K562 (cell line): Measurements from ENCODE around the gene SEMA4G. TPM values are rescaled to one million over a fixed set of nuclear protein-coding genes. Genes with fewer than 3 reads are reported as not detected.
A peak's percentile ranks its signal among the peaks of the same experiment; 100 is the strongest.

Source experiments
- ATAC-seq: fragments of 200-7000 bp; cut with Tn5 transposase; 3 replicates; pipeline ENCODE4 v1.9.1; 2020; ENCODE audit warnings: moderate library complexity
- BruUV-seq: library from RNA; stranded (reverse); fragments of 400-500 nt; replicated peaks from 2 replicates; lab custom pipeline; 2021; lab: Mats Ljungman, UMichigan
- CTCF ChIA-PET: fragments of 300-600 bp; formaldehyde crosslinking; extraction: SDS; loops from one replicate; lab custom pipeline; 2021; ENCODE audit warnings: low intra/inter-chr PET ratio; lab: Yijun Ruan, JAX
- POLR2A ChIA-PET: fragments of 300-600, 350-650 bp; sonication (Branson Sonifier 250); formaldehyde crosslinking; extraction: SDS; loops from one replicate; lab custom pipeline; 2021; ENCODE audit warnings: antibody characterized with exemption, inconsistent platforms; lab: Yijun Ruan, JAX
- DNase-seq, 4 experiments: peaks; one replicate each; pipeline versions ENCODE4 v3.0.0 to v3.0.0-alpha.2; 2011 to 2018; ENCODE audit warnings: low spot score in 3 of 4, mixed read lengths in 3 of 4; ENCODE audit errors: extremely low read depth in 1 of 4
- FAIRE-seq: peaks from 2 replicates; lab custom pipeline; 2011; peaks lifted over from hg19 to GRCh38; lab: Jason Lieb, UNC
- H2AFZ ChIP-seq: 2 replicates; pipeline ENCODE4 v1.6.0; 2011; ENCODE audit warnings: low read depth, low read length, control low read depth, inconsistent platforms
- H3K27ac ChIP-seq: fragments of 200-600 bp; 3 replicates; pipeline ENCODE4 v1.8.0; 2011; ENCODE audit warnings: low read depth, mild to moderate bottlenecking, control low read depth, inconsistent platforms, low read length, moderate library complexity, mixed read lengths; ENCODE audit errors: extremely low read depth
- H3K27me3 ChIP-seq, 2 experiments: fragments of 300-600 bp in 1 of 2; 2 replicates in 1 of 2; 3 replicates in 1 of 2; pipeline versions ENCODE4 v1.6.0 to v1.8.0; 2011; ENCODE audit warnings: inconsistent platforms in 2 of 2, low read length in 2 of 2, mild to moderate bottlenecking in 1 of 2, mixed read lengths in 1 of 2, moderate library complexity in 1 of 2; ENCODE audit not compliant: control insufficient read depth in 2 of 2, insufficient read depth in 2 of 2
- H3K36me3 ChIP-seq: fragments of 300-600 bp; 3 replicates; pipeline ENCODE4 v1.8.0; 2011; ENCODE audit warnings: mild to moderate bottlenecking, low read length, inconsistent platforms; ENCODE audit not compliant: control insufficient read depth, insufficient read depth
- H3K4me1 ChIP-seq, 2 experiments: fragments of 200-600 bp in 1 of 2; replicated peaks in 1 of 2; 2 replicates in 1 of 2; 3 replicates in 1 of 2; pipeline versions ENCODE4 v1.5.1 to v1.8.0; 2011; ENCODE audit warnings: inconsistent platforms in 2 of 2, low read length in 2 of 2, mild to moderate bottlenecking in 1 of 2, mixed read lengths in 1 of 2, moderate library complexity in 1 of 2; ENCODE audit not compliant: control insufficient read depth in 2 of 2, insufficient read depth in 2 of 2
- H3K4me2 ChIP-seq: 2 replicates; pipeline ENCODE4 v1.6.1; 2011; ENCODE audit warnings: low read length, control low read depth, inconsistent platforms, mixed read lengths; ENCODE audit not compliant: insufficient read depth
- H3K4me3 ChIP-seq: fragments of 200-600 bp; sonication (generic), shearing (Covaris generic); 2 replicates; pipeline ENCODE4 v1.5.1; 2016; ENCODE audit warnings: control low read depth, inconsistent platforms
- H3K79me2 ChIP-seq: fragments of 200-600 bp; 3 replicates; pipeline ENCODE4 v1.8.0; 2011; ENCODE audit warnings: low read length, inconsistent platforms; ENCODE audit not compliant: control insufficient read depth, insufficient read depth
- H3K9ac ChIP-seq, 2 experiments: 2 replicates each; pipeline versions ENCODE4 v1.6.0 to v1.6.1; 2011; ENCODE audit warnings: low read depth in 2 of 2, low read length in 2 of 2, control low read depth in 1 of 2, inconsistent platforms in 1 of 2, mild to moderate bottlenecking in 1 of 2, mixed read lengths in 1 of 2; ENCODE audit not compliant: insufficient read depth in 1 of 2
- H3K9me1 ChIP-seq: one replicate; pipeline ENCODE4 v1.6.0; 2011; ENCODE audit warnings: inconsistent platforms, mild to moderate bottlenecking, low read length, moderate library complexity; ENCODE audit not compliant: control insufficient read depth, insufficient read depth
- H3K9me3 ChIP-seq: replicated peaks from 2 replicates; pipeline ENCODE4 v1.5.1; 2011; ENCODE audit warnings: low read depth, low read length, inconsistent platforms; ENCODE audit not compliant: control insufficient read depth, insufficient read depth
- H4K20me1 ChIP-seq: replicated peaks from 2 replicates; pipeline ENCODE4 v1.6.1; 2011; ENCODE audit warnings: low read length, inconsistent platforms, mixed read lengths; ENCODE audit not compliant: control insufficient read depth, insufficient read depth
- CBFB ChIP-seq: sonication (generic); formaldehyde crosslinking; IDR thresholded peaks from 2 replicates; pipeline ENCODE4 v1.4.0; 2020; ENCODE audit warnings: mild to moderate bottlenecking, missing genetic modification reagents
- CSDE1 ChIP-seq, 2 experiments: fragments of 450-650 bp; IDR thresholded peaks; 2 replicates each; pipeline ENCODE4 v1.6.1; 2016; ENCODE audit warnings: mild to moderate bottlenecking in 1 of 2
- EP300 ChIP-seq: IDR thresholded peaks from 2 replicates; pipeline ENCODE4 v1.6.1; 2012; ENCODE audit warnings: low read length, improper control_type of control experiment
- HOXB6 ChIP-seq: fragments of 250-450 bp; sonication (Bioruptor Pico); IDR thresholded peaks from 2 replicates; pipeline ENCODE4 v1.5.1; 2022; ENCODE audit warnings: mild to moderate bottlenecking, borderline replicate concordance
- SRF ChIP-seq, 2 experiments: fragments of 250-450, 450-650 bp in 1 of 2; sonication (Bioruptor Pico) in 1 of 2; sonication (generic) in 1 of 2; formaldehyde crosslinking; IDR thresholded peaks; 2 replicates each; pipeline versions ENCODE4 v1.5.0 to v1.5.1; 2020 to 2022; ENCODE audit warnings: mild to moderate bottlenecking in 1 of 2, missing genetic modification reagents in 1 of 2
- ZNF174 ChIP-seq: fragments of 250-450 bp; sonication (Bioruptor Pico); IDR thresholded peaks from 2 replicates; pipeline ENCODE4 v1.4.0; 2020; ENCODE audit warnings: mild to moderate bottlenecking
- WGBS: fragments of 100-300 bp; shearing (Covaris generic); methylation state at CpG from one replicate; pipeline ENCODE4 v1.1.6; 2016; ENCODE audit warnings: low coverage, mixed read lengths; ENCODE audit not compliant: insufficient coverage; ENCODE audit errors: missing lambda C conversion rate; 5-methylcytosine and 5-hydroxymethylcytosine counted together
- in situ Hi-C: fragments of 300-500 bp; cut with MboI; formaldehyde crosslinking; loops from 4 replicates; pipeline ENCODE4 v1.15.0; 2018; ENCODE audit warnings: inconsistent platforms, mixed read lengths
- intact Hi-C: fragments of 100-400 bp; cut with micrococcal nuclease; formaldehyde crosslinking; loops from 2 replicates; pipeline ENCODE4 v1.14.2; 2022
- polyA plus RNA-seq, 8 experiments: library from polyadenylated mRNA; depleted of rRNA in 4 of 8; stranded (reverse) in 5 of 8; unstranded in 3 of 8; fragments of >200 nt; fragmentation: Nextera tagmentation in 2 of 8; fragmentation: Illumina TruSeq in 1 of 8; extraction: Ambion mirVana in 2 of 8; extraction: Trizol in 1 of 8; gene quantifications; 2 replicates each; pipeline versions ENCODE4 v1.2.1 to v1.2.3, GENCODE V29; 2011 to 2014; ENCODE audit warnings: inconsistent platforms in 1 of 8, missing spikeins in 1 of 8
- total RNA-seq, 7 experiments: library from RNA; depleted of rRNA in 6 of 7; stranded (reverse); fragments of >200 nt in 6 of 7; fragmentation: Illumina TruSeq in 2 of 7; extraction: Trizol in 2 of 7; gene quantifications; 2 replicates each; pipeline versions ENCODE4 v1.2.1 to v1.2.3, GENCODE V29; 2011 to 2021; ENCODE audit warnings: low replicate concordance in 1 of 7
- TF ChIP-seq, protein P1 (sequence below): fragments of 200-800 bp; sonication (Bioruptor generic); IDR thresholded peaks from 2 replicates; pipeline ENCODE4 v1.6.1; 2017; ENCODE audit warnings: missing genetic modification characterization, missing compliant biosample characterization

SEMA4G gene
- total and polyA plus RNA-seq, 9 of the 15 experiments (the other 6 are each of a cell fraction or from before 2014, with no cell fraction given), result 0.40 to 7.8 (median 1.8) TPM

DNA sequence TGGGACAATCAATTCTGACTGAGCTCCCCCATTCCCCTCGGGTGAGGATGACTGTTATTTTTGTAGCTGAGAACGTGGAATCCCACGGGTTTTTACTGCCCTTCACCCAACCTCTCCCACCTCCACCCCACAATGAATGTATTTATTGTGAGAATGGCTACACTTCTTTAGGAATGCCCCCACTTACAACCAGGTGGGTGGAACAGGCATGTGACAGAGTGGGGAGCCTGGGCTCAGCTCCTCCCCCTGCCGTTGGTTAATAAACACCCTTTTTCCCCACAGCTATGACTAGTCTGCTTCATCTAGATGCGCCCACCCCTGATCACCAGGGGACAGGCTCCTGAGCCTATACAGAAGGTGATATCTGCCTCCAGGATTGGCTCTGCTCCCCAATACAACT, 16.0 kb downstream of the SEMA4G start (continued):
- TF ChIP-seq HOXB6, result no peak
- TF ChIP-seq ZNF174, result no peak
- TF ChIP-seq CSDE1 (IDR thresholded peaks at IDR 0.05), result no peak

DNA sequence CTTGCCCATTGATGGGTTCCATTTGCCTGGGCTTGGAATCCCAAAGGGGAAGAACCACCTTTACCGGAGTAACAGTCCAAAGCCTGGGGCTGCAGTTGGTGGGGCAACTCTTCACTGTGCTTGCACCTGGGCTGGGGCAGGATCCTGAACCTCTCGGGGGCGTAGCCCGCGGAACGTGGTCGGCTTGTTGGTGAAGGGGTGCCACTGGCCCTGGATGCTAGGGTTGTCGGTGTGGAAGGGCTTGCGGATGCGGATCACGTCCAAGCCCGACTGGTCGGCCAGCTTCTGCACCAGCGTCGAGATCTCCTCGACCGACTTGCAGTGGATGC, 17.3 kb downstream of the SEMA4G start:
- no peak for FAIRE-seq
- in situ Hi-C loops, result loop anchor here (25.0 kb wide), 1 partner anchor 1051 kb away; no protein-coding TSS in a partner anchor
- H3K4me3 ChIP-seq, result peak overlapping the region; percentile 95
- 2% methylated on average over 14 of the region's 17 CpGs for WGBS
- ChIA-PET CTCF (no interaction called here), POLR2A (interaction anchor here (1.0 to 1.3 kb wide), 2 partner anchors 13 to 47 kb away, joined by 4 read pairs; no protein-coding TSS in a partner anchor)
- peak overlapping the region; percentile 97 for H3K4me2 ChIP-seq
- peak overlapping the region; percentile 87; the same call in 2 of the 3 replicates for H3K27ac ChIP-seq
- H2AFZ ChIP-seq, result peak overlapping the region; percentile 98; the same call in 1 of the 2 replicates
- no peaks in the 10 kb centered on the region for H3K9me3 ChIP-seq
- intact Hi-C loops, result no loop called here
- H3K9me1 ChIP-seq, result no peaks in the 10 kb centered on the region
- peaks cover 6% of the 10 kb centered on the region; the same call in 1 of the 2 replicates for H4K20me1 ChIP-seq
- BruUV-seq, result TSS peak; percentile 79
- H3K79me2 ChIP-seq, result peaks cover 59% of the 10 kb centered on the region
- peak overlapping the region; percentile 95 to 99 for H3K9ac ChIP-seq
- ATAC-seq, result peak; percentile 5; the same call in 2 of the 3 replicates
- peaks cover 53% of the 10 kb centered on the region; the same call in 2 of the 3 replicates for H3K36me3 ChIP-seq
- no peaks in the 10 kb centered on the region for H3K27me3 ChIP-seq
- no peak for TF ChIP-seq EP300
- TF ChIP-seq CBFB (CRISPR knock-in tag), result peak; percentile 34; the same call in 1 of the 2 replicates
- 0 out of 4 replicates have a peak, but pooled peaks of 1 of the 2 experiments have one; percentile 0 for TF ChIP-seq SRF (CRISPR knock-in tag; IDR thresholded peaks at IDR 0.05)
- TF ChIP-seq, protein P1, sequence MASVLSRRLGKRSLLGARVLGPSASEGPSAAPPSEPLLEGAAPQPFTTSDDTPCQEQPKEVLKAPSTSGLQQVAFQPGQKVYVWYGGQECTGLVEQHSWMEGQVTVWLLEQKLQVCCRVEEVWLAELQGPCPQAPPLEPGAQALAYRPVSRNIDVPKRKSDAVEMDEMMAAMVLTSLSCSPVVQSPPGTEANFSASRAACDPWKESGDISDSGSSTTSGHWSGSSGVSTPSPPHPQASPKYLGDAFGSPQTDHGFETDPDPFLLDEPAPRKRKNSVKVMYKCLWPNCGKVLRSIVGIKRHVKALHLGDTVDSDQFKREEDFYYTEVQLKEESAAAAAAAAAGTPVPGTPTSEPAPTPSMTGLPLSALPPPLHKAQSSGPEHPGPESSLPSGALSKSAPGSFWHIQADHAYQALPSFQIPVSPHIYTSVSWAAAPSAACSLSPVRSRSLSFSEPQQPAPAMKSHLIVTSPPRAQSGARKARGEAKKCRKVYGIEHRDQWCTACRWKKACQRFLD (CRISPR knock-in tag), result no peak
- H3K4me1 ChIP-seq, result peaks cover 16 to 21% of the 10 kb centered on the region in 2 experiments; a peak in 4 of 5 replicates
- peak in 1 of 4 experiments; percentile 17 for DNase-seq
